SK-N-MC (cell line): ENCODE data around the gene TTLL3.

Source experiments
- DNase-seq: peaks from one replicate; pipeline ENCODE4 v3.0.0-alpha.2; 2011; ENCODE audit warnings: low read depth, low spot score
- H3K27ac ChIP-seq: fragments of 200-600 bp; sonication (generic); 2 replicates; pipeline ENCODE4 v1.5.1; 2016; ENCODE audit warnings: mixed run types
- H3K36me3 ChIP-seq: fragments of 200-600 bp; sonication (generic); 2 replicates; pipeline ENCODE4 v1.6.1; 2017; ENCODE audit warnings: antibody characterized with exemption, low read length, mixed read lengths; ENCODE audit not compliant: insufficient read depth
- H3K4me3 ChIP-seq: fragments of 200-600 bp; sonication (generic); 2 replicates; pipeline ENCODE4 v1.5.1; 2016
- H3K9ac ChIP-seq: fragments of 200-600 bp; sonication (generic); 2 replicates; pipeline ENCODE4 v1.8.0; 2017; ENCODE audit warnings: mixed run types, mixed read lengths; ENCODE audit not compliant: insufficient read length
- H3K9me3 ChIP-seq: fragments of 200-600 bp; sonication (generic); 2 replicates; pipeline ENCODE4 v1.6.1; 2017; ENCODE audit warnings: low read depth, mild to moderate bottlenecking, antibody characterized with exemption, low read length, moderate library complexity, mixed read lengths
- EZH2 ChIP-seq: fragments of 200-600 bp; sonication (generic); IDR thresholded peaks from one replicate; pipeline ENCODE4 v1.6.1; 2017; ENCODE audit warnings: antibody characterized with exemption
- FOXP2 ChIP-seq: optimal IDR thresholded peaks from 2 replicates; pipeline ENCODE3; 2011; ENCODE audit warnings: mild to moderate bottlenecking, moderate library complexity; ENCODE audit not compliant: insufficient read depth; ENCODE audit errors: extremely low read length, control extremely low read depth
- POLR2AphosphoS5 ChIP-seq: IDR thresholded peaks from 2 replicates; pipeline ENCODE4 v1.6.1; 2012; ENCODE audit warnings: mild to moderate bottlenecking, low read depth, low read length, borderline replicate concordance

TTLL3 gene

GRCh38 chr3:9785602-9786001, 24.5 kb upstream of the TTLL3 start:
- Histone ChIP-seq H3K27ac (no peak overlapping the region), H3K4me3 (no peak overlapping the region), H3K36me3 (no peaks in the 10 kb centered on the region), H3K9ac (no peak overlapping the region), H3K9me3 (no peaks in the 10 kb centered on the region)
- TF ChIP-seq FOXP2 (no peak), EZH2 (no peak), POLR2AphosphoS5 (no peak)
- DNase-seq: no peak

GRCh38 chr3:9786209-9786739, 23.8 kb upstream of the TTLL3 start:
- Histone ChIP-seq H3K9ac (no peak overlapping the region), H3K9me3 (no peaks in the 10 kb centered on the region), H3K4me3 (no peak overlapping the region), H3K27ac (no peak overlapping the region), H3K36me3 (no peaks in the 10 kb centered on the region)
- DNase-seq: no peak
- no peak for TF ChIP-seq FOXP2
- TF ChIP-seq EZH2: no peak
- no peak for TF ChIP-seq POLR2AphosphoS5

- no peak for TF ChIP-seq EZH2
- no peak for TF ChIP-seq POLR2AphosphoS5
- TF ChIP-seq FOXP2: no peak
- Histone ChIP-seq H3K9ac (no peak overlapping the region), H3K9me3 (no peaks in the 10 kb centered on the region), H3K4me3 (no peak overlapping the region), H3K36me3 (no peaks in the 10 kb centered on the region), H3K27ac (no peak overlapping the region)
- no peak for DNase-seq
Measured at GRCh38 chr3:9786825-9787669, 23.0 kb upstream of the TTLL3 start.

GRCh38 chr3:9787714-9788113, 22.3 kb upstream of the TTLL3 start:
- H3K9ac ChIP-seq: no peak overlapping the region
- no peak for DNase-seq
- H3K27ac ChIP-seq: no peak overlapping the region
- no peaks in the 10 kb centered on the region for H3K9me3 ChIP-seq
- no peaks in the 10 kb centered on the region for H3K36me3 ChIP-seq
- no peak for TF ChIP-seq POLR2AphosphoS5
- no peak for TF ChIP-seq EZH2
- TF ChIP-seq FOXP2: no peak
- H3K4me3 ChIP-seq: no peak overlapping the region

GRCh38 chr3:9791127-9791526, 18.9 kb upstream of the TTLL3 start:
- H3K9ac ChIP-seq: no peak overlapping the region
- no peak for DNase-seq
- H3K27ac ChIP-seq: no peak overlapping the region
- no peaks in the 10 kb centered on the region for H3K9me3 ChIP-seq
- no peak overlapping the region for H3K4me3 ChIP-seq
- TF ChIP-seq EZH2: no peak
- H3K36me3 ChIP-seq: no peaks in the 10 kb centered on the region

GRCh38 chr3:9791790-9792404, 18.2 kb upstream of the TTLL3 start:
- no peak; the same call in 1 of the 2 replicates for TF ChIP-seq POLR2AphosphoS5
- no peak for TF ChIP-seq FOXP2
- TF ChIP-seq EZH2: no peak
- peak overlapping the region; percentile 84 for H3K4me3 ChIP-seq
- H3K9ac ChIP-seq: peak overlapping the region; percentile 97
- DNase-seq: no peak
- H3K27ac ChIP-seq: peak overlapping the region; percentile 97
- no peaks in the 10 kb centered on the region for H3K9me3 ChIP-seq
- H3K36me3 ChIP-seq: no peaks in the 10 kb centered on the region

- Histone ChIP-seq H3K9me3 (no peaks in the 10 kb centered on the region), H3K9ac (peak within 1 kb of the TSS; percentile 97), H3K27ac (peak within 1 kb of the TSS; percentile 97), H3K4me3 (peak within 1 kb of the TSS; percentile 84), H3K36me3 (peaks cover 1% of the 10 kb centered on the region; the same call in 1 of the 2 replicates)
- peak; percentile 76 for DNase-seq
- no peak for TF ChIP-seq EZH2
- TF ChIP-seq FOXP2: no peak
- TF ChIP-seq POLR2AphosphoS5: peak; percentile 88
Measured at GRCh38 chr3:9792405-9793160, 17.5 kb upstream of the TTLL3 start, which contains the start of the genes ARPC4 and TADA3. Gene ARPC4, plus strand, starts transcription at chr3:9793082. Its CDS starts 40 bp downstream, at chr3:9793122. Gene TADA3, minus strand, starts transcription at chr3:9792473. Its CDS starts 1,007 bp downstream, at chr3:9791466.

GRCh38 chr3:9793161-9793781, 16.8 kb upstream of the TTLL3 start:
- peak overlapping the region; percentile 84 for H3K4me3 ChIP-seq
- peak overlapping the region; percentile 97; the same call in 1 of the 2 replicates for H3K27ac ChIP-seq
- H3K36me3 ChIP-seq: peaks cover 5% of the 10 kb centered on the region; the same call in 1 of the 2 replicates
- TF ChIP-seq EZH2: no peak
- no peak for TF ChIP-seq POLR2AphosphoS5
- no peak for TF ChIP-seq FOXP2
- no peaks in the 10 kb centered on the region for H3K9me3 ChIP-seq
- peak overlapping the region; percentile 97 for H3K9ac ChIP-seq
- DNase-seq: no peak
